H1 (cell line): ENCODE data around the gene HOMER1. TPM values are rescaled to one million over a fixed set of nuclear protein-coding genes. Genes with fewer than 3 reads are reported as not detected.

ENCODE experiments used
- CTCF ChIA-PET: fragments of 300-600 bp; sonication (Branson Sonifier 250); formaldehyde crosslinking; loops from one replicate; lab custom pipeline; 2021; ENCODE audit not compliant: partially characterized antibody; lab: Charles Lee
- POLR2A ChIA-PET: fragments of 300-600 bp; sonication (Branson Sonifier 250); formaldehyde crosslinking; loops from one replicate; lab custom pipeline; 2021; ENCODE audit warnings: inconsistent platforms; ENCODE audit not compliant: partially characterized antibody; lab: Charles Lee
- DNase-seq, 2 experiments: peaks; one replicate each; pipeline versions ENCODE4 v3.0.0 to v3.0.0-alpha.2; 2010 to 2022; ENCODE audit warnings: low spot score in 2 of 2, low read depth in 1 of 2, mixed read lengths in 1 of 2
- FAIRE-seq: peaks from 2 replicates; lab custom pipeline; 2011; peaks lifted over from hg19 to GRCh38; lab: Jason Lieb, UNC
- H2AFZ ChIP-seq: 2 replicates; pipeline ENCODE4 v1.8.1; 2012; ENCODE audit warnings: low read length, inconsistent platforms
- H2AK5ac ChIP-seq: 2 replicates; pipeline ENCODE4 v1.6.1; 2013; ENCODE audit warnings: low read depth, low read length
- H2BK120ac ChIP-seq: replicated peaks from 2 replicates; pipeline ENCODE3; 2013; ENCODE audit warnings: low read depth, low read length, inconsistent platforms
- H2BK12ac ChIP-seq: 2 replicates; pipeline ENCODE4 v1.6.1; 2013; ENCODE audit warnings: low read depth, low read length
- H2BK15ac ChIP-seq: 2 replicates; pipeline ENCODE4 v1.6.1; 2013; ENCODE audit warnings: low read length
- H2BK20ac ChIP-seq: 2 replicates; pipeline ENCODE4 v1.6.1; 2013; ENCODE audit warnings: low read length
- H2BK5ac ChIP-seq: 2 replicates; pipeline ENCODE4 v1.6.1; 2013; ENCODE audit warnings: low read depth, low read length
- H3K14ac ChIP-seq: 2 replicates; pipeline ENCODE4 v1.6.1; 2013; ENCODE audit warnings: inconsistent platforms; ENCODE audit not compliant: insufficient read length
- H3K18ac ChIP-seq: 2 replicates; pipeline ENCODE4 v1.6.1; 2013; ENCODE audit warnings: low read length; ENCODE audit errors: extremely low read depth
- H3K23ac ChIP-seq: 2 replicates; pipeline ENCODE4 v1.6.1; 2013; ENCODE audit warnings: inconsistent platforms; ENCODE audit not compliant: insufficient read length
- H3K23me2 ChIP-seq: 2 replicates; pipeline ENCODE4 v1.6.1; 2013; ENCODE audit warnings: low read depth, low read length
- H3K27ac ChIP-seq: 2 replicates; pipeline ENCODE4 v1.6.1; 2011; ENCODE audit warnings: low read depth, low read length, inconsistent platforms
- H3K27me3 ChIP-seq, 4 experiments: replicated peaks in 1 of 4; 1 replicate in 1 of 4; 2 replicates in 3 of 4; pipeline versions ENCODE4 v1.6.1 to v1.8.1; 2011 to 2013; ENCODE audit warnings: low read length in 3 of 4, mild to moderate bottlenecking in 3 of 4, inconsistent platforms in 2 of 4, mixed read lengths in 2 of 4, moderate library complexity in 1 of 4; ENCODE audit not compliant: control insufficient read depth in 3 of 4, insufficient read depth in 3 of 4; ENCODE audit errors: extremely low read depth in 1 of 4
- H3K36me3 ChIP-seq, 4 experiments: 2 replicates each; pipeline versions ENCODE4 v1.6.1 to v1.8.1; 2011 to 2013; ENCODE audit warnings: mild to moderate bottlenecking in 4 of 4, low read length in 3 of 4, moderate library complexity in 2 of 4, control low read depth in 1 of 4, inconsistent platforms in 1 of 4; ENCODE audit not compliant: insufficient read depth in 4 of 4, control insufficient read depth in 2 of 4
- H3K4ac ChIP-seq: replicated peaks from 2 replicates; pipeline ENCODE3; 2013; ENCODE audit warnings: low read length, low read depth, mixed read lengths, inconsistent platforms; ENCODE audit not compliant: insufficient read length
- H3K4me1 ChIP-seq, 4 experiments: replicated peaks in 1 of 4; 1 replicate in 1 of 4; 2 replicates in 3 of 4; pipeline versions ENCODE4 v1.6.1 to v1.8.1; 2011 to 2013; ENCODE audit warnings: low read length in 3 of 4, inconsistent platforms in 2 of 4, mixed read lengths in 1 of 4; ENCODE audit not compliant: insufficient read depth in 4 of 4, control insufficient read depth in 3 of 4
- H3K4me2 ChIP-seq, 2 experiments: 2 replicates each; pipeline versions ENCODE4 v1.6.1 to v1.8.1; 2011 to 2013; ENCODE audit warnings: low read depth in 2 of 2, low read length in 2 of 2, control low read depth in 1 of 2, inconsistent platforms in 1 of 2, mild to moderate bottlenecking in 1 of 2; ENCODE audit not compliant: insufficient read depth in 1 of 2
- H3K4me3 ChIP-seq, 4 experiments: fragments of 200-600, 300-600 bp in 1 of 4; sonication (generic), shearing (Covaris generic), sonication (Bioruptor Twin) in 1 of 4; 2 replicates each; pipeline versions ENCODE4 v1.5.1 to v1.8.1; 2011 to 2016; ENCODE audit warnings: low read length in 4 of 4, low read depth in 3 of 4, control low read depth in 2 of 4, inconsistent platforms in 2 of 4, mild to moderate bottlenecking in 2 of 4, mixed read lengths in 1 of 4, moderate library complexity in 1 of 4; ENCODE audit not compliant: insufficient read depth in 2 of 4; ENCODE audit errors: extremely low read depth in 1 of 4
- H3K56ac ChIP-seq: replicated peaks from 2 replicates; pipeline ENCODE3; 2013; ENCODE audit warnings: low read depth, mild to moderate bottlenecking, mixed read lengths, low read length, inconsistent platforms; ENCODE audit not compliant: insufficient read length
- H3K79me1 ChIP-seq: 2 replicates; pipeline ENCODE4 v1.6.1; 2013; ENCODE audit warnings: low read depth, low read length, control low read depth
- H3K79me2 ChIP-seq, 2 experiments: 2 replicates each; pipeline versions ENCODE4 v1.6.1 to v1.8.1; 2012 to 2013; ENCODE audit warnings: low read length in 2 of 2, mild to moderate bottlenecking in 2 of 2, inconsistent platforms in 1 of 2; ENCODE audit not compliant: insufficient read depth in 2 of 2, control insufficient read depth in 1 of 2
- H3K9ac ChIP-seq, 4 experiments: replicated peaks in 1 of 4; 1 replicate in 1 of 4; 2 replicates in 3 of 4; pipeline versions ENCODE4 v1.6.1 to v1.8.1; 2011 to 2013; ENCODE audit warnings: low read depth in 3 of 4, low read length in 3 of 4, control low read depth in 2 of 4, mild to moderate bottlenecking in 2 of 4, moderate library complexity in 2 of 4, inconsistent platforms in 1 of 4; ENCODE audit errors: extremely low read depth in 1 of 4
- H3K9me3 ChIP-seq, 2 experiments: 2 replicates each; pipeline versions ENCODE4 v1.6.1 to v1.8.1; 2012 to 2013; ENCODE audit warnings: mild to moderate bottlenecking in 2 of 2, moderate library complexity in 2 of 2, control low read depth in 1 of 2, inconsistent platforms in 1 of 2, low read depth in 1 of 2, low read length in 1 of 2, mixed read lengths in 1 of 2; ENCODE audit not compliant: insufficient read depth in 2 of 2
- H4K20me1 ChIP-seq, 2 experiments: replicated peaks in 1 of 2; 2 replicates each; pipeline versions ENCODE3 to v1.8.1; 2011 to 2013; ENCODE audit warnings: inconsistent platforms in 2 of 2, low read length in 2 of 2, mild to moderate bottlenecking in 1 of 2; ENCODE audit not compliant: insufficient read depth in 2 of 2, control insufficient read depth in 1 of 2
- H4K5ac ChIP-seq: 2 replicates; pipeline ENCODE4 v1.6.1; 2013; ENCODE audit warnings: low read length, low read depth, mixed read lengths, inconsistent platforms; ENCODE audit not compliant: insufficient read length
- H4K8ac ChIP-seq: 2 replicates; pipeline ENCODE4 v1.8.0; 2013; ENCODE audit warnings: mild to moderate bottlenecking, moderate library complexity, low read length, inconsistent platforms; ENCODE audit not compliant: insufficient read depth; ENCODE audit errors: extremely low read depth
- H4K91ac ChIP-seq: replicated peaks from 2 replicates; pipeline ENCODE3; 2013; ENCODE audit warnings: low read length, mixed read lengths, inconsistent platforms; ENCODE audit not compliant: insufficient read length
- CHD1 ChIP-seq: IDR thresholded peaks from 2 replicates; pipeline ENCODE4 v1.6.1; 2012; ENCODE audit warnings: low read depth, low read length, improper control_type of control experiment
- CHD2 ChIP-seq: IDR thresholded peaks from 2 replicates; pipeline ENCODE4 v1.6.1; 2012; ENCODE audit warnings: low read length, improper control_type of control experiment
- CTCF ChIP-seq, 3 experiments: IDR thresholded peaks; 1 replicate in 2 of 3; 2 replicates in 1 of 3; pipeline versions ENCODE4 v1.5.1 to v1.6.1; 2011; ENCODE audit warnings: low read length in 3 of 3, mild to moderate bottlenecking in 3 of 3, inconsistent platforms in 2 of 3, low read depth in 1 of 3, moderate library complexity in 1 of 3; ENCODE audit not compliant: insufficient read depth in 1 of 3; ENCODE audit errors: control extremely low read depth in 1 of 3
- EP300 ChIP-seq, 2 experiments: IDR thresholded peaks; 1 replicate in 1 of 2; 2 replicates in 1 of 2; pipeline ENCODE4 v1.6.1; 2011 to 2012; ENCODE audit warnings: low read depth in 2 of 2, low read length in 2 of 2, mild to moderate bottlenecking in 2 of 2, borderline replicate concordance in 1 of 2, inconsistent platforms in 1 of 2, moderate library complexity in 1 of 2
- JUND ChIP-seq: IDR thresholded peaks from 2 replicates; pipeline ENCODE4 v1.6.1; 2011; ENCODE audit warnings: mild to moderate bottlenecking, improper control_type of control experiment, low read length
- SUZ12 ChIP-seq: fragments of 200-600 bp; sonication (generic); IDR thresholded peaks from 2 replicates; pipeline ENCODE4 v1.6.1; 2012; ENCODE audit warnings: mild to moderate bottlenecking, inconsistent platforms, low read length, moderate library complexity, mixed read lengths
- TBP ChIP-seq: IDR thresholded peaks from 2 replicates; pipeline ENCODE4 v1.6.1; 2011; ENCODE audit warnings: low read depth, low read length, improper control_type of control experiment
- WGBS, 2 experiments: shearing (Covaris generic) in 1 of 2; methylation state at CpG; one replicate each; pipeline versions ENCODE4 v1.1.6 to v1.1.7; 2013 to 2015; ENCODE audit warnings: low lambda C conversion rate in 2 of 2, mixed read lengths in 2 of 2, inconsistent platforms in 1 of 2, low coverage in 1 of 2, missing lambda C conversion rate in 1 of 2; ENCODE audit not compliant: insufficient replicate concordance in 2 of 2, insufficient coverage in 1 of 2, insufficient read length in 1 of 2; ENCODE audit errors: extremely low coverage in 1 of 2, missing lambda C conversion rate in 1 of 2; 5-methylcytosine and 5-hydroxymethylcytosine counted together
- polyA plus RNA-seq, 7 experiments: library from polyadenylated mRNA; depleted of rRNA in 3 of 7; stranded (reverse) in 5 of 7; unstranded in 2 of 7; fragments of >200 nt in 5 of 7; fragments of 200-250 nt in 2 of 7; gene quantifications; 1 replicate in 5 of 7; 2 replicates in 1 of 7; 4 replicates in 1 of 7; pipeline versions ENCODE4 v1.2.1 to v1.2.3, GENCODE V29; 2011 to 2013; ENCODE audit warnings: missing spikeins in 2 of 7, mixed read lengths in 2 of 7
- total RNA-seq: library from RNA; stranded (reverse); fragmentation: NEBNext Ultra II Directional; extraction: Animal tissue kit (Norgen Biotek cat#: 25700); gene quantifications from 2 replicates; pipeline ENCODE4 v1.2.1, GENCODE V29; 2021

HOMER1 gene
- total and polyA plus RNA-seq, 2 of the 8 experiments (the other 6 are each of a cell fraction or from before 2014, with no cell fraction given), result 6.4 to 57.9 TPM

- no peak overlapping the region for H2BK15ac ChIP-seq
- H4K8ac ChIP-seq, result no peak overlapping the region
- no peak overlapping the region for H3K4me2 ChIP-seq
- no peaks in the 10 kb centered on the region for H3K27me3 ChIP-seq
- no peak overlapping the region for H3K18ac ChIP-seq
- POLR2A ChIA-PET, result no interaction called here
- H3K27ac ChIP-seq, result no peak overlapping the region
- H2BK12ac ChIP-seq, result no peak overlapping the region
- H2AK5ac ChIP-seq, result no peak overlapping the region
- H3K4me3 ChIP-seq, result no peak overlapping the region
- no peak overlapping the region for H3K23ac ChIP-seq
- H2BK20ac ChIP-seq, result no peak overlapping the region
- no peak overlapping the region for H3K9ac ChIP-seq
- H4K91ac ChIP-seq, result no peak overlapping the region
- H2AFZ ChIP-seq, result no peak overlapping the region
- no peaks in the 10 kb centered on the region for H3K9me3 ChIP-seq
- CTCF ChIA-PET, result no interaction called here
- no peak overlapping the region for H2BK120ac ChIP-seq
- no peak for FAIRE-seq
- no peak overlapping the region for H3K56ac ChIP-seq
- peaks cover 0 to 14% (median 2%) of the 10 kb centered on the region in 4 experiments; a peak in 4 of 8 replicates for H3K36me3 ChIP-seq
- H3K4ac ChIP-seq, result no peak overlapping the region
- no peaks in the 10 kb centered on the region for H3K79me1 ChIP-seq
- no peak for DNase-seq
- H4K5ac ChIP-seq, result no peak overlapping the region
- H2BK5ac ChIP-seq, result no peak overlapping the region
- no peaks in the 10 kb centered on the region; the same call in 1 of the 2 replicates for H3K23me2 ChIP-seq
- no peaks in the 10 kb centered on the region for H3K79me2 ChIP-seq
- 88% methylated on average over 1 of the region's 1 CpG; no CpG with 5 or more reads in 1 of the 2 experiments for whole genome bisulfite sequencing, 2 experiments
- peaks cover 0 to 5% (median 0%) of the 10 kb centered on the region in 4 experiments; a peak in 2 of 7 replicates for H3K4me1 ChIP-seq
- H3K14ac ChIP-seq, result no peak overlapping the region
- no peaks in the 10 kb centered on the region for H4K20me1 ChIP-seq
- TF ChIP-seq JUND (no peak), CTCF (IDR thresholded peaks at IDR 0.05; ENCODE audit: control extremely low read depth in 1 of 3, insufficient read depth in 1 of 3, low read depth in 1 of 3, low read length in 3 of 3) (no peak), CHD2 (no peak), SUZ12 (no peak), EP300 (IDR thresholded peaks at IDR 0.05; ENCODE audit: borderline replicate concordance in 1 of 2, low read depth in 2 of 2, low read length in 2 of 2) (no peak), TBP (no peak), CHD1 (no peak)
Observed at GRCh38 chr5:79397080-79397479, 116.9 kb downstream of the HOMER1 start.
